ENCODE data around the gene FUBP3.

The FUBP3 gene

DNA sequence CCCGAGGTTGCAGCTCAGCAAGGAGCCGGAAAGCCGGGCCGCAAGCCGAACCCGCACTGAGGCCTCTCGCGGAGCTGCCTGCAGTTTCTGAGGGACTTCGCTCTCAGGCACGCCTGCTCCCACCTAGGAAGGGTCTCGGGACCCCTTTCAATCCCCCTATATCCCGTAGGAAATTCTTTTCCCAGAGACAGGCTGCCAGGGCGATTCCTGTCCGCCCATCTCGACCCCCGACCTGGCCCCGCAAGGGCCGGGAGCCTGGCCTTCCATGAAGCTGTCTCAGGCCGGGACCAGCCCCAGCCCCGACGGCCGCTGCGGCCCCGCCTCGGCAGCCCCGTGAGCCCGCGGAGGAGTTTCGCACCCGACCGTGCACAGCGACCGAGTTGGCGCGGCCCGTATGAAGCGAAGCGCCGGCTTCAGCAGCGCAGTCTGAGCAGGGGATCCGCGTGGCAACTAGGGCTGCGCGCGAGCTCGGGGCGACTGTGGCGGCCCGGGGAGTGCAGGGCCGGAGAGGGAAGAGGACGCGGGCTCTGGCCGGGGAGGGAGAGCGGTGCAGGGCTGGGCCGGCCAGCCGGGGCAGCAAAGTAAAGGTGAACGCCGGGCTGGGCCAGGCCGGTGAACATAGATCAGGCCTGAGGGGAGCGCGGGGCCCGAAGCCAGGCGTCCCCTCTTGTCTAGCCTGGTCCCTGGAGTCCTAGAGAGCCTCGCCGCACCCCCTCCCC lies 84.0 kb downstream of the FUBP3 start:
- no peaks in the 10 kb centered on the region for H3K27me3 ChIP-seq (ENCODE audit: insufficient read depth, low read length, poor library complexity, severe bottlenecking)
- H3F3A ChIP-seq (ENCODE audit: low read depth), result no peaks in the 10 kb centered on the region
- H3K9ac ChIP-seq (ENCODE audit: low read depth, low read length, poor library complexity, severe bottlenecking), result no peak overlapping the region
- no peak overlapping the region for H3K4me2 ChIP-seq (ENCODE audit: low read depth, low read length, poor library complexity, severe bottlenecking)
- no peaks in the 10 kb centered on the region for H4K20me1 ChIP-seq (ENCODE audit: insufficient read depth, low read length, poor library complexity, severe bottlenecking)
- no peak overlapping the region for H2AFZ ChIP-seq (ENCODE audit: low read length)
- H3K9me2 ChIP-seq (replicated peaks; ENCODE audit: low read depth, low read length), result no peaks in the 10 kb centered on the region
- no peak overlapping the region for H3K4me3 ChIP-seq (ENCODE audit: low read length, poor library complexity, severe bottlenecking)
- H3K79me2 ChIP-seq (ENCODE audit: insufficient read depth, low read length), result no peaks in the 10 kb centered on the region
- no peaks in the 10 kb centered on the region for H3K36me3 ChIP-seq (ENCODE audit: insufficient read depth, low read length)
- H3K4me1 ChIP-seq (ENCODE audit: insufficient read depth, low read length, poor library complexity, severe bottlenecking), result no peaks in the 10 kb centered on the region
- TF ChIP-seq EZH2phosphoT487 (IDR thresholded peaks at IDR 0.05; ENCODE audit: borderline replicate concordance), result no peak
- TF ChIP-seq, protein P1, sequence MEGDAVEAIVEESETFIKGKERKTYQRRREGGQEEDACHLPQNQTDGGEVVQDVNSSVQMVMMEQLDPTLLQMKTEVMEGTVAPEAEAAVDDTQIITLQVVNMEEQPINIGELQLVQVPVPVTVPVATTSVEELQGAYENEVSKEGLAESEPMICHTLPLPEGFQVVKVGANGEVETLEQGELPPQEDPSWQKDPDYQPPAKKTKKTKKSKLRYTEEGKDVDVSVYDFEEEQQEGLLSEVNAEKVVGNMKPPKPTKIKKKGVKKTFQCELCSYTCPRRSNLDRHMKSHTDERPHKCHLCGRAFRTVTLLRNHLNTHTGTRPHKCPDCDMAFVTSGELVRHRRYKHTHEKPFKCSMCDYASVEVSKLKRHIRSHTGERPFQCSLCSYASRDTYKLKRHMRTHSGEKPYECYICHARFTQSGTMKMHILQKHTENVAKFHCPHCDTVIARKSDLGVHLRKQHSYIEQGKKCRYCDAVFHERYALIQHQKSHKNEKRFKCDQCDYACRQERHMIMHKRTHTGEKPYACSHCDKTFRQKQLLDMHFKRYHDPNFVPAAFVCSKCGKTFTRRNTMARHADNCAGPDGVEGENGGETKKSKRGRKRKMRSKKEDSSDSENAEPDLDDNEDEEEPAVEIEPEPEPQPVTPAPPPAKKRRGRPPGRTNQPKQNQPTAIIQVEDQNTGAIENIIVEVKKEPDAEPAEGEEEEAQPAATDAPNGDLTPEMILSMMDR (conservative IDR thresholded peaks at IDR 0.05; ENCODE audit: low read length), result no peak
- H3K9me3 ChIP-seq (ENCODE audit: insufficient read depth, low read depth, low read length), result no peaks in the 10 kb centered on the region

DNA sequence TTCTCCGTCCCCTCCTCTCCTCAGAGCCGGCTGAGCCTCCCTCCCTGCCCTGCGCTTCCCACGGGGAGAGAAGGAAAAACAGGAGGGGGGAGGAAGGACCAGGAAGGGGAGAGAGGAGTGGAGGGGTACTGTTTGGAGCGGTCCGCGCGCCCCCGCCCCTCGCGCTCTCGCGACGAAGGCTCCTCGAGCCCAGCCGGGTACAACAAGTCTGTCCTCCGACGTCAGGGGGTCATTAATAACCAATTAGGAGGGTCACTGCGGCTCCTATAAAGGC lies 84.5 kb downstream of the FUBP3 start:
- no peaks in the 10 kb centered on the region for H3K4me1 ChIP-seq (ENCODE audit: insufficient read depth, low read length, poor library complexity, severe bottlenecking)
- no peaks in the 10 kb centered on the region for H3K36me3 ChIP-seq (ENCODE audit: insufficient read depth, low read length)
- TF ChIP-seq, protein P1 (conservative IDR thresholded peaks at IDR 0.05; ENCODE audit: low read length), result no peak
- no peak for TF ChIP-seq EZH2phosphoT487 (IDR thresholded peaks at IDR 0.05; ENCODE audit: borderline replicate concordance)
- no peak overlapping the region for H3K4me3 ChIP-seq (ENCODE audit: low read length, poor library complexity, severe bottlenecking)
- no peak overlapping the region for H2AFZ ChIP-seq (ENCODE audit: low read length)
- H3K79me2 ChIP-seq (ENCODE audit: insufficient read depth, low read length), result no peaks in the 10 kb centered on the region
- no peak overlapping the region for H3K4me2 ChIP-seq (ENCODE audit: low read depth, low read length, poor library complexity, severe bottlenecking)
- H3K9ac ChIP-seq (ENCODE audit: low read depth, low read length, poor library complexity, severe bottlenecking), result no peak overlapping the region
- H3F3A ChIP-seq (ENCODE audit: low read depth), result no peaks in the 10 kb centered on the region
- no peaks in the 10 kb centered on the region for H3K9me2 ChIP-seq (replicated peaks; ENCODE audit: low read depth, low read length)
- H3K9me3 ChIP-seq (ENCODE audit: insufficient read depth, low read depth, low read length), result no peaks in the 10 kb centered on the region
- no peaks in the 10 kb centered on the region for H3K27me3 ChIP-seq (ENCODE audit: insufficient read depth, low read length, poor library complexity, severe bottlenecking)
- H4K20me1 ChIP-seq (ENCODE audit: insufficient read depth, low read length, poor library complexity, severe bottlenecking), result no peaks in the 10 kb centered on the region

DNA sequence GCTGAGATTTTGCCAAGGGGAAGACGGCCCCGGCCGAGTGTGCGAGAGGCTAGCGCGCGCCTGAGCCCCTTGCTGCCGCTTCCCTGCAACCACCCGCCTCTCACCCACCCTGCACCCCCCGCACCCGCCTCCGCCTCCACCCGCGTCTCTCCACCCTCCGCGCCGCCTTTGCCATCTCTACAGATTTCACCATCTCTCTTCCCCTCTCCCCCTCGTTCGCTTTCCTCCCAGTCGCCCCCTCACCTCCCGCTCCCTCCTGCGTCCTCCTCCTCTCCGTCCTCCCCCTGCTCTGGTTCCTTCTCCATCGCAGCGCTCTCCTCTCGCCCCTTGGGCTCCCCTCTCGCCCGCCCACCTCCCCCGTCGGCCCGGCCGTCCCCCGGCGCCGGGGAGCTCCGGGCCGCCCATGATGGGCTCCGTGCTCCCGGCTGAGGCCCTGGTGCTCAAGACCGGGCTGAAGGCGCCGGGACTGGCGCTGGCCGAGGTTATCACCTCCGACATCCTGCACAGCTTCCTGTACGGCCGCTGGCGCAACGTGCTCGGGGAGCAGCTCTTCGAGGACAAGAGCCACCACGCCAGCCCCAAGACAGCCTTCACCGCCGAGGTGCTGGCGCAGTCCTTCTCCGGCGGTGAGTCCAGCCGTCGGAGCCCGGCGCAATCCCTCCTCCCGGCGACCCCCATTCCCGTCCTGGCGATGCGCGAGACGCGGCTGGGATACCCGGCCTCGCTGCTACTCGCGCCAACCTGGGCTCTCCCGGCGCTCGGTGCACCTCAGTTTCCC lies 85.1 kb downstream of the FUBP3 start, which contains the start of gene PRDM12:
TSS of gene PRDM12 (plus strand) at position 344 of the 778 bp plus-strand sequence. CDS start at position 404, 60 bp downstream.
- Histone ChIP-seq H3K9ac (ENCODE audit: low read depth, low read length, poor library complexity, severe bottlenecking) (no peak within 1 kb of the TSS), H3K9me2 (replicated peaks; ENCODE audit: low read depth, low read length) (no peaks in the 10 kb centered on the region), H2AFZ (ENCODE audit: low read length) (no peak within 1 kb of the TSS), H3K4me3 (ENCODE audit: low read length, poor library complexity, severe bottlenecking) (no peak within 1 kb of the TSS), H3K79me2 (ENCODE audit: insufficient read depth, low read length) (no peaks in the 10 kb centered on the region), H3K36me3 (ENCODE audit: insufficient read depth, low read length) (no peaks in the 10 kb centered on the region), H3K4me2 (ENCODE audit: low read depth, low read length, poor library complexity, severe bottlenecking) (no peak within 1 kb of the TSS), H3K9me3 (ENCODE audit: insufficient read depth, low read depth, low read length) (no peaks in the 10 kb centered on the region), H3F3A (ENCODE audit: low read depth) (no peaks in the 10 kb centered on the region), H3K27me3 (ENCODE audit: insufficient read depth, low read length, poor library complexity, severe bottlenecking) (no peaks in the 10 kb centered on the region), H3K4me1 (ENCODE audit: insufficient read depth, low read length, poor library complexity, severe bottlenecking) (no peaks in the 10 kb centered on the region), H4K20me1 (ENCODE audit: insufficient read depth, low read length, poor library complexity, severe bottlenecking) (no peaks in the 10 kb centered on the region)
- no peak for TF ChIP-seq EZH2phosphoT487 (IDR thresholded peaks at IDR 0.05; ENCODE audit: borderline replicate concordance)
- TF ChIP-seq, protein P1 (conservative IDR thresholded peaks at IDR 0.05; ENCODE audit: low read length), result no peak
